Measurements from ENCODE around the gene PPHLN1.

Gene PPHLN1, protein sequence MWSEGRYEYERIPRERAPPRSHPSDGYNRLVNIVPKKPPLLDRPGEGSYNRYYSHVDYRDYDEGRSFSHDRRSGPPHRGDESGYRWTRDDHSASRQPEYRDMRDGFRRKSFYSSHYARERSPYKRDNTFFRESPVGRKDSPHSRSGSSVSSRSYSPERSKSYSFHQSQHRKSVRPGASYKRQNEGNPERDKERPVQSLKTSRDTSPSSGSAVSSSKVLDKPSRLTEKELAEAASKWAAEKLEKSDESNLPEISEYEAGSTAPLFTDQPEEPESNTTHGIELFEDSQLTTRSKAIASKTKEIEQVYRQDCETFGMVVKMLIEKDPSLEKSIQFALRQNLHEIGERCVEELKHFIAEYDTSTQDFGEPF

DNA sequence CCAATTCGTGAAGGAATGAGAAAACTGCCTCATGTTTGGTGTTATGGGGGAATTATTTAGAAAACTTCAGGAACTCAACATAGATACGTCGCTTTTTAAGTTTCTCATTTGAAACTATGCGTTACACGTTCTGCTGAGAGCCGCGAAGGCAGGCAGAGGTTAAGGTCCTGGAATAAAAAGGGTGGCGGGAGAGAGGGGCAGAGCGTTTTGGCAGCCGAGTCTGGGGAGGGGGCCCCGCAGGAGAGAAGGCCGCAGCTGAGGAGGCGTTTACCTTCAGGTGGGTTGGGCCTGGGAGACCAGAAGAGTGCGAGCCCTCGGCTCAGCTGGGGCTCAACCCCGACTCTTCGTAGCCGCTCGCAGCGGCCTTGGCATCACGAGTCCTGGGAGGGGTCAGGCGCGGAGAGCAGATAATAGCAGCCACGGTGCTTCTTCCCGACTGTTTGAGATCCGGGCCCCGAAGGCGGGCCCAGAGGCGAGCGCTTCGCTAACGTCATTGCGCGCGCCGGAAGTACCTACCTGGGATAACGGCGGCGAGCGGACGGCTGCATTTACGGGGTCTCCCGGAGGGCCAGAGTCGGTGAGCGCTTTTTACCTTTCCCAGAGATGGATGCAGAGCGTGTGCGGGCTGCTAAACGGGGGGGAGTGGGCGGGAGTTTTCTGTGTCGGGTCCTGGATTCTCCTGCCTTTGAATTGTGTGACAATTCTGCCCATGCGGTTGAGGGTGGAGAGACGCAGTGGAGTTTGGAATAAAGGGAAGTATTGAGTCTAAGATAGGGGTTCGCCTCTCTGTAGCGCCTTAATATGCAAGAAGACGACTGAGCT lies at the start of gene PPHLN1, which contains the start of gene ZCRB1:
PPHLN1 (plus strand) TSS at position 515 of the 822 bp plus-strand sequence. CDS start 9,736 bp downstream, outside the sequence.
ZCRB1 (minus strand) TSS at position 442 of the 822 bp plus-strand sequence. CDS start 1,992 bp downstream, outside the sequence.
- DNase-seq (ENCODE audit: low read depth) = peak; percentile 29

DNA sequence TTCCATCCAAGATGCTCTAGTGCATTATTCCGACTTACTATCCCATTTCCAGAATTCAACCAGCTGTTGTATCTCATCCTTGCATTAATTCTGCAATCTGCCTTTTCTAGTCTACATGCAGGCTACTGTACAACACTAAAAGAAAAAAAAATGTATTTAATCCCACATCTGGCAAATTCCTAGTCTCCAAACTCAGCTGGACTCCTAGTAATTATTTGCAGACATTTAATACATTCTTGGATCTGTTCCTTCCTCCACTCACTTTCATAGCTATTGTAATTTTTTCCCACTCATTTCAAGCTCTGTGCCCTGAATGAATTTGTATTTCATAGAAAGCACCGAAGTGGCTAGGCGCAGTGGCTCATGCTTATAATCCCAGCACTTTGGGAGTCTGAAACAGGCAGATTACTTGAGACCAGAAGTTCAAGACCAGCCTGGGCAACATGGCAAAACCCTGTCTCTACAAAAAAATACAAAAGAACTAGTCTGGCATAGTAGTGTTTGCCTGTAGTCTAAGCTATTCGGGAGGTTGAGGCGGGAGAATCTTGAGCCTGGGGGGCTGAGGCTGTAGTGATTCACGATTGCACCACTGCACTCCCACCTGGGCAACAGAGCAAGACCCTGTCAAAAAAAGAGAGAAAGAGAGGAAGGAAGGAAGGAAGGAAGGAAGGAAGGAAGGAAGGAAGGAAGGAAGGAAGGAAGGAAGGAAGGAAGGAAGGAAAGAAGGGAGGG lies 48.4 kb upstream of the PPHLN1 start:
- no peak for DNase-seq (ENCODE audit: low read depth)

DNA sequence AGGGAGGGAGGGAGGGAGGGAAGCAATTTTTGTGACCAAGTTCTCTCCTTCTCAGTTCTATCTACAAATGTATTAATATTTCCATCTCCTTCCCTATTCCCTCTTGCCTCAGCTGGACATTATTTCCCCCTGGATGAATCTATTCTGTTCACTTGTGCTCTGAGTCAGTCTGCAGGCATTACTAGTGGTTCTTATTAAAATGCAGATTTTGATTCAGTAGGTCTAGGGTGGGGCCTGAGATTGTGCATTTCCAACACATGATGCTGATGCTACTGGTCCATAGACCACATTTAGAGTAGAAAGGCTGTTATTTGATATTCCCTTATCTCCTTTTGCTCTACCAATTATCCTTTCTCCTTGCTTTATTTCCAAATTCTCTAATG lies 47.8 kb upstream of the PPHLN1 start:
- no peak for DNase-seq (ENCODE audit: low read depth)

DNA sequence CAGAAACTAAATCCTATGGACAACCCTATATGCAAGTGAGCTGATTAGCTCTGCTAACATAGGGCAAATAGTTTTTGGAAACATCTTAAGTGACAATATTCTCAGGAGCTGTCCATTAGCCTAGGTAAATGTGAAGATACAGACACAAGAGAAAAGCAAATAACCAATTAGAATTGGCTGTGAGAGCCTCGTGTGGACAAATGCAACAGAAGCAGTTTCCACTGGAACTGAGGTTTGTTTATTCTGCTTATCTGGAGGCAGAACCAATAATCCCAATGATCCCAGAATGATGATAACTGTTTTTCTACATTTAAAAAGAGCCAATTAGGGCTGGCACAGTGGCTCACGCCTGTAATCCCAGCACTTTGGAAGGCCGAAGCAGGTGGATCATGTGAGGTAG lies 44.7 kb upstream of the PPHLN1 start:
- DNase-seq (ENCODE audit: low read depth) = no peak

DNA sequence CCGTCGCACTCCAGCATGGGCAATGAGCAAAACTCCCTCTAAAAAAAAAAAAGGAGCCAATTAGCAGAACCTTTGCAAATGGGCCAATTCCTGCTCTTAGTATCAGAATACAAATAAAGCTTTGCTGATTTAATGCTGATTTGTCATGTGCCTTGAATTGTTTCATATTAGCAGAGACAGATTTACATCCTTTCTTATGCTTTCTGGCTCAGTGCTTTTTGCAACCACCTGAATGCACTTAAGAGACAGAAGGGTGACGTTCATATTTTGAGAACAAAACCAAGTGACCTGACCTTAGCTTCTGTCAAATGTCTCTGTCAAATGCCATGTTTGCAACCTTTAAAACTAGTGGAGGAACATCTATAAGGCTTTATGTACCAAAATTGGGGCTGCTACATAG lies 44.1 kb upstream of the PPHLN1 start:
- no peak for DNase-seq (ENCODE audit: low read depth)

DNA sequence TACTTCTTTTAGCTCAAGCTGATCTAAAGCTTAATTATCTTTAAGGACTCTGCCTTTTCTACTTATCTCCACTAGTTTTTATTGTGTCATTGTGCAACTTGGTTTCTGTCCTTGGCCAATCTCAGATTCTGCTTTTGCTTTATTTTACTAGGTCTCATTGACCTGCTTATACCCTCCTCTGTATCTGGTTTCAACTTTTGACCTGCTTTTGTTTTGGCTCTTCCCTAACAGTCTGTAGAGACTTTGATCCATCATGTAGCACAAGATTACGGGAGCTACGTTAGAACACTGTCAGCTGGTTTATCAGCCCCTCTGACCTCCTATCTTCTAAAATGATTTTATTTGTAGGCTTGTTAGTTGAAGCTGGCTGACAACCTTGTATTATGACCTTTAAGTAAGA lies 43.7 kb upstream of the PPHLN1 start:
- DNase-seq (ENCODE audit: low read depth) = no peak

DNA sequence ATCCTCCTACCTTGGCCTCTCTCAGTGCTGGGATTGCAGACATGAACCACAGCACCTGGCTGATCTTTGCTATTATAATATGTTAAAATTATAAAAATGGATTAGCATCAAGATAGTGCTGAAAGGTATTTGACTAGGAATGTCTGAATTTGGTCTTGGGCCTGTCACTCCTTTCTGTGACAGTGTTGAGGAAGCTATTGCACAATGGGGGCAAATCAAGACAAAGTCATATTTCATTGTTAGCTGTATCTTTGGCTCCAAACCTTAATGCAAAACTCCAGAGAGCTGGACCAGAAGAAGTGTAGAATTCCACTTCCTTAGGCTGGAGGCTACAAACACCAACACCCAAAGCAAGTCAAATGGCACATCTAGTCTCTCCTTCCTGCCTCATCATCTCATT lies 42.2 kb upstream of the PPHLN1 start:
- no peak for DNase-seq (ENCODE audit: low read depth)

DNA sequence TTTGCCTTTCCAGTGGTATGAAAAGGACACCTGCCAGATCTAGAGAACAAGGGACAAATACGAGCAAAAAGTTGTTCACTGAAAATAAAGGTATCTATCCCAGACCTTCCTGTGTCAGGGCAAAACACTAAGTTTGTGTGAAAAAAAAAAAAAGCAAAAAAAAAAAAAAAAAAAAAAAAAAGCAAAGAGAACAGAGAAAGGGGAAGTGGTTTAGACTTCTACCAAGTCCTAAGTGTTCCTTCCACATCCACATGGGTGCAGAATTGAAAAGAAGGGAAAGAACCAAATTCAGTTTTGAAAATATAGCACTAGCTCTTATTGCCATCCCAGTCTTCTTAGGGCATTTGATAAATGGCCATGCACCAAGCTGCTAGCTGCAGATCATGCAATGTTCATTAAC lies 41.8 kb upstream of the PPHLN1 start:
- no peak for DNase-seq (ENCODE audit: low read depth)

DNA sequence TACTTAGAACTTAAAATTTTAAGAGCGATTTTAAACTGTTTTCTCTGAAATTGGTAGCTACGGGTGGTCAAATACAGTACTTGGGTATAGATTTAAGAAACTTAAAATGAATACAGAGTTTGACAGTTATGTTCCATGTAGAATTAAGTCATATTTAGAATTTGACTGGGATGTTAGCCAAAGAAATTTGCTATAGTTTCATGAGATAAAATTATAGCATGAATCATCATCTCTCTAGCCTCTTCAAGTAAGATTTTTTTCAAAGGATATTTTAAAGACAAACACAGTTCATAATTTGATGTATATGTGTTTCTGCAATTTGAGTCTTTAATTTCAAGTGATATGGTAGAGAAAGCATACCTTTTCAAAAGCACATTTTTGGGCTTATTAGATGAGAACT lies 41.1 kb upstream of the PPHLN1 start:
- no peak for DNase-seq (ENCODE audit: low read depth)

DNA sequence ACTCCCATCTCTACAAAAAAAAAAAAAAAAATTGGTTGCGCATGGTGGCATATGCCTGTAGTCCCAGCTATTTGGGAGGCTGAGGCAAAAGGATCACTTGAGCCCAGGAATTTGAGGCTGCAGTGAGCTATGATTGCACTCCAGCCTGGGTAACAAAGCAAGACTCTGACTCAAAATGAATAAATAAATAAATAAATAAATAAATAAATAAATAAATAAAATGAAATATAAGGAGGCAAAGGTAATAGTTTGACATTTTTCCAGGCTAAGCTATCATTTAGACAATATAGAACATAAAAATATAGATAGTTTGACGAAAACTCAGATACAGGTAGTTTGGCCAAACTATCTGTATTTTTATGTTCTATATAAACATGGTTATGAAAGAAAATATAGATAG lies 40.5 kb upstream of the PPHLN1 start:
- no peak for DNase-seq (ENCODE audit: low read depth)

DNA sequence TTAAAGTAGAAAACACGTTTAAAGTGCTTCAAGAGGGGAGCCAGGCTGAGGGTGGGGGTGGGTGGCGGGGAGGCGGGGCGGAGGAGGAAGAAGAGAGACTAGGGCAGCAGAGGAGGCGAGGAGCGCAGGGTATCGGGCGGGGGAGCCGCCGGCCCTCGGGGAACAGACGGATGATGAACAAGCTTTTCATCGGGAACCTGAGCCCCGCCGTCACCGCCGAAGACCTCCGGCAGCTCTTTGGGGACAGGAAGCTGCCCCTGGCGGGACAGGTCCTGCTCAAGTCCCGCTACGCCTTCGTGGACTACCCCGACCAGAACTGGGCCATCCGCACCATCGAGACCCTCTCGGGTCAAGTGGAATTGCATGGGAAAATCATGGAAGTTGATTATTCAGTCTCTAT lies 39.2 kb upstream of the PPHLN1 start:
- no peak for DNase-seq (ENCODE audit: low read depth)

DNA sequence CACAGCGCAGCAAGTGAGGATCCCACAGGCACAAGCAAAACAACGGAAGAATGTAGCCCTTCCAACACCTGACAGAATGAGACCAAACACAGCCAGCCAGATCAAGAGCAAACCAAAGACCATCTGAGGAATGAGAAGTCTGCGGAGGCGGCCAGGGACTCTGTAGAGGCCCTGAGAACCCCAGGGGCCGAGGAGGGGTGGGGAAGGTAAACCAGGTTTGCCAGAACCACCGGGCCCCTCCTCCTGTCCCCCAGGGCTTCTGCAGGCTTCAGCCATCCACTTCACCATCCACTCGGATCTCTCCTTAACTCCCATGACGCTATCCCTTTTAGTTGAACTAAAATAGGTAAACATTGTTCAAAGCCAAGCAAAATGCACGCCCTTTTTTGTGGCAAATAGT lies 37.4 kb upstream of the PPHLN1 start:
- no peak for DNase-seq (ENCODE audit: low read depth)

DNA sequence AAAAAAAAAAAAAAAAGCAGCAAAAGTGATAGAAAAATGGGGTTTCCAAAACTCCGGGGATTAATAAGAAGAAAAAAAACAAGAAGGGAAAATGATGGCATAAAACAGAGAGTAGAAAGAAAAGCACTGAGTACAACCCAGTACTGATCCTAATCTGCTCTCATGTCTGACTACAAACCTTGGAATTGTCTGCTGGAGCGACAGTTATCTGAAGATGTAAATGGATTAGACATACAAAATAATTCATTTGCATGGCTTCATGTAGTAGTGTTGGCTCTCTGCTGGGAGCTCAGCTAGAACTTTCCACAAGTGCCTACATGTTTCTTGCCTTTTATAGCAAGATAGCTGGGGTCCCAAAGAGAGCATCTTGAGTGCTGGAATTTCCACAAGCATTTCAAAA lies 34.3 kb upstream of the PPHLN1 start:
- DNase-seq (ENCODE audit: low read depth) = no peak

DNA sequence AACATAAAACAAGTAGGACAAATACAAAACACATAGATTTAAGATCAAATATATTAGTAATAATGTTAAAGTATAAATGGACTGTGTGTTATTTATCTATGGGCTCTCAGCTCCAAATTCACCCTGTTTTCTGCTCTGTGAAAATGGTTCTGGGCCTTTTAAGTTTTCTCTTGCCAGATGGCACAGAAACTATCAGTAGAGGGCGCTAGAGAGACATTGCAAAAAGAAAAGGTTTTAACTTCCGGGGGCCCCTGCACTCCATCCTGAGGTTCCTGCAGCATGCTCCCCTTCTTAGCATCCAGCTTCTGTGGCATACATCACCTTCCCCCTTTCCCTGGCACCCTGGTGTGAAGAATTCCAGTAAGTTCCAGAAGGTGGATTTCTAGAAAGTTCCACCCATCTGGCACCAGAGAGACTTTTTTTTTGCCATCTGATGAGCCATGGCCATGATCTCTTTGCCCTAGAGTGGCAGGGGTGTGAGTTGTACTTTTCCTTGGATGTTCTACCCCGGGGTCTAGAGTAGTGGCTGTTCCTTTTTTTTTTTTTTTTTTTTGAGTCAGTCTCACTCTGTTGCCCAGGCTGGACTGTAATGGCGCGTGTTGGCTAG lies 29.4 kb upstream of the PPHLN1 start:
- DNase-seq (ENCODE audit: low read depth) = no peak

DNA sequence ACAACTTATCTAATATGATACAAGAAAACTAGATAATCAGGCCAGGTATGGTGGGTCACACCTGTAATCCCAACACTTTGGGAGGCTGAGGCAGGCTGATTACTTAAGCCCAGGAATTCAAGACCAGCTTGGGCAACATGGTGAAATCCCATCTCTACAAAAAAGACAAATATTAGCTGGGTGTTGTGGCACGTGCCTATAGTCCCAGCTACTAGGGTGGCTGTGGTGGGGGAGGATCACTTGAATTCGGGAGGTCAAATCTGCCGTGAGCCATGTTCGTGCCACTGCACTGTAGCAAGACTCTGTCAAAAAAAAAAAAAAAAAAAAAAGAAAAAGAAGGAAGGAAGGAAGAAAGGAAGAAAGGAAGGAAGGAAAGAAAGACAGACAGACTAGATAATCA lies 27.1 kb upstream of the PPHLN1 start:
- DNase-seq (ENCODE audit: low read depth) = no peak

DNA sequence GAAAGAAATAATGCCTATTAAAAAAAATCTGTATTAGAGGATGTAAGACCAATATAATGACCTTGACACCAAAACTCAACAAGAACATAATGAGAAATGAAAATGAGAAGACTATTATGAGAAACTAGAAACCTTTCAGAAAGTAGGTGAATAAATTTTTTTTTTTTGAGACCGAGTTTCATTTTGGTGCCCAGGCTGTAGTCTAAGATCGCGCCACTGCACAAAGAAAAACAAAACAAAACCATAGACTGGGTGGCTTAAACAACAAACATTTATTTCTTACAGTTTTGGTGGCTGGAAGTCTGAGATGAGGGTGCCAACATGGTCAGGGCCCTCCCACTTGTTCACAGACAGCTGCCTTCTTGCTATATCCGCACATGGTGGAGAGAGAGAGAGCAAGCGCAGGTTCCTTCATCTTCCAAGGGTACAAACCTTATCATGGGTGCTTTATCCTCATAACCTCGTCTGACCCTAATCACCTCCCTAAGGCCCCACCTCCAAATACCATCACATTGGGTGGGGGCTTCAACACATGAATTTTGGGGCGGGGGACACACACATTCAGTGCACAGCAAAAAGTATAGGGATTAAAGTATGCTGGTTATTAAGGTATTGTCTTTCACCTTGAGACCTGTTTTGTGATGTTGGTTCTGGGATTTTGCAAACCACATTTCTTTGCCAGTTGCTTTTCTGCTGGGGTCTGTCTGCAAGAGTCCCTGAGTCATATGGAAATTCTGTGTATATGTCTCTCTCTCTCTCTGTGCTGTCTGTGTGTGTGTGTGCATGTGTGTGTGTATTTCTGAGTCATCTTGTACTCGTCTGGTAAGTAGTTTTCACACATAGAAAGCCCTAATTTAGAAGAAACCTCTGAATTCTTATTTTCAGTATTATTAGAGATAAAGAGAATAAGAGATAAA lies 26.3 kb upstream of the PPHLN1 start:
- no peak for DNase-seq (ENCODE audit: low read depth)

DNA sequence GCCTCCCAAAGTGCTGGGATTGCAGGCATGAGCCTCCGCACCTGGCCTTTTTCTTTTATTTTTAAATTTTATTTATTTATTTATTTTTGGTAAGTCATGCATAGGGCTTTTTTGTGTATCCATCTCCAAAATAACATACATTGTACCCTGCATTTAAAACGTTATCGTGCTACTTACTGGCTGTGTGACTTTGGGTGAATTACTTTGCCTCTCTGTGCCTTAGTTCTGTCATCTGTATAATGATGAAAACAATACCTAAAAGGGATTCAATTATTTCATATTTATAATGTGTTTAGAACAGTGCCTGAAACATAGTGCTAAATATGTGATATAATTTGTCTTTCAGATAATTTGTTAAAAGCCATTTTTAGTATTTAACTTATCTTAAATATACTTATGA lies 19.7 kb upstream of the PPHLN1 start:
- no peak for DNase-seq (ENCODE audit: low read depth)

DNA sequence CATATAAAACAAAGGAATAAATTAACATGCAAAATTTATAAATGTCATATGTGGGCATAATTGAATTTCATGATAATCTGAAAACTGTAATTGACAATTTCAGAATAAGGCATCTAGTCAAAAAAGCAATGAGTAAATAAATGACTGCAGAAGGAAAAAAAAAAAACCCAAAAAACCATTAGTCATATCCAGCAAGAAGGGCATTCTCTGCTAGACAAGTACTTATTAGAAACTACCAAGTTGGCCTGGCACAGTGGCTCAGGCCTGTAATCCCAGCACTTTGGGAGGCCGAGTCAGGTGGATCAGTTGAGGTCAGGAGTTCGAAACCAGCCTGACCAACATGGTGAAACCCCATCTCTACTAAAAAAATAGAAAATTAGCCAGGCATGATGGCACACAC lies 17.6 kb upstream of the PPHLN1 start:
- DNase-seq (ENCODE audit: low read depth) = no peak

DNA sequence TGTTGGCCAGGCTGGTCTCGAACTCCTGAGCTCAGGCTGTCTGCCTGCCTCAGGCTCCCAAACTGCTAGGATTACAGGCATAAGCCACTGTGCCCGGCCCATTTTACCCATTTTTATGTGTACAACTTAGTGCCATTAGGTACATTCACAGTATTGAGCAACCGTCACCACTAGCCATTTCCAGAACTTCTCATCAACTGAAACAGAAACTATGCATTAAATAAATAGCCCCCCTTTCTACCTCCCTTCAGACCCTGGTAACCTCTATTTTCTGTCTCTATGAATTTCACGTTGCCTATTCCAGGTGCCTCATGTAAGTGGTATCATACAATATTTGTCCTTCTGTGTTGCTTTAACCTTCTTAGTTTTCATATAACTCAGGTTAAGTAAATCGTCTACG lies 16.0 kb upstream of the PPHLN1 start:
- DNase-seq (ENCODE audit: low read depth) = no peak

DNA sequence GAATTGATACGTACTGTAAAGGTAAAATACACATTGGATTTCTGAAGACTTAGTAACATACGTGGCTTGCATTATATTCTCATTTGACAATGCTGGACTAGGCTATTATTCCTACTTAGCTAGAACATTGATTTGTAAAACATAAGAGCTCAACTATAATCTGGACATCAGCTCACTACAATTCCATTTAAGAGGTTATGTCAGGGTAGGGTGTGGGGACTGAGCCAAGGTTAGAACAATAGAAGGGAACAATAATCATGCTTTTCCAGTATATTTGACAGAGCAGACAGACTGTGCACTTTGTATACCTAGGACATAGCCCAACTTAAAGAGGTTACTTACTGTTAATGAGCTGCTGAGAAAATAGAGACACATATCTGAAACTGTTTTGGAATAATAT lies 10.9 kb upstream of the PPHLN1 start:
- DNase-seq (ENCODE audit: low read depth) = no peak

DNA sequence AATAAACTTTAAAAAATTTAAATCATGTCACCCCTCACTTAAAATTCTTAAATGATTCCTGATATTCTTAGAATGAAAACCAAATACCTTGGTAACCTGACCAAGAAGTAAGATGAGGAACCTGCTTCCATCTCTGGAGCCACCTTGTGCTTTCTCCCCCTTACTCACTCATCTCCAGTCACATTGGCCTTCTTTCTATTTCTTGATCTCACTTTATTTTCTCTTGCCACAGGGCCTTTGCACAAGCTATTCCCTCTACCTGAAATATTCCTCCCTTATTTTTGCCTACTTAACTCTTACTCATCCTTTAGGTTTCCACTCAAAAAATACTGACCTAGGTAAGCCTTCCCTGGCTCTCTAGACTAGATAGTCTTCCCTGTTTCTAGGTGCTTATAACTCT lies 5.2 kb upstream of the PPHLN1 start:
- DNase-seq (ENCODE audit: low read depth) = no peak
